H1 (cell line): ENCODE data around the gene CLDN7. TPM values are rescaled to one million over a fixed set of nuclear protein-coding genes. Genes with fewer than 3 reads are reported as not detected.

ENCODE experiments used
- CTCF ChIA-PET: fragments of 300-600 bp; sonication (Branson Sonifier 250); formaldehyde crosslinking; loops from one replicate; lab custom pipeline; 2021; ENCODE audit not compliant: partially characterized antibody; lab: Charles Lee
- POLR2A ChIA-PET: fragments of 300-600 bp; sonication (Branson Sonifier 250); formaldehyde crosslinking; loops from one replicate; lab custom pipeline; 2021; ENCODE audit warnings: inconsistent platforms; ENCODE audit not compliant: partially characterized antibody; lab: Charles Lee
- DNase-seq, 2 experiments: peaks; one replicate each; pipeline versions ENCODE4 v3.0.0 to v3.0.0-alpha.2; 2010 to 2022; ENCODE audit warnings: low spot score in 2 of 2, low read depth in 1 of 2, mixed read lengths in 1 of 2
- FAIRE-seq: peaks from 2 replicates; lab custom pipeline; 2011; peaks lifted over from hg19 to GRCh38; lab: Jason Lieb, UNC
- H2AFZ ChIP-seq: 2 replicates; pipeline ENCODE4 v1.8.1; 2012; ENCODE audit warnings: low read length, inconsistent platforms
- H2AK5ac ChIP-seq: 2 replicates; pipeline ENCODE4 v1.6.1; 2013; ENCODE audit warnings: low read depth, low read length
- H2BK120ac ChIP-seq: replicated peaks from 2 replicates; pipeline ENCODE3; 2013; ENCODE audit warnings: low read depth, low read length, inconsistent platforms
- H2BK12ac ChIP-seq: 2 replicates; pipeline ENCODE4 v1.6.1; 2013; ENCODE audit warnings: low read depth, low read length
- H2BK15ac ChIP-seq: 2 replicates; pipeline ENCODE4 v1.6.1; 2013; ENCODE audit warnings: low read length
- H2BK20ac ChIP-seq: 2 replicates; pipeline ENCODE4 v1.6.1; 2013; ENCODE audit warnings: low read length
- H2BK5ac ChIP-seq: 2 replicates; pipeline ENCODE4 v1.6.1; 2013; ENCODE audit warnings: low read depth, low read length
- H3K14ac ChIP-seq: 2 replicates; pipeline ENCODE4 v1.6.1; 2013; ENCODE audit warnings: inconsistent platforms; ENCODE audit not compliant: insufficient read length
- H3K18ac ChIP-seq: 2 replicates; pipeline ENCODE4 v1.6.1; 2013; ENCODE audit warnings: low read length; ENCODE audit errors: extremely low read depth
- H3K23ac ChIP-seq: 2 replicates; pipeline ENCODE4 v1.6.1; 2013; ENCODE audit warnings: inconsistent platforms; ENCODE audit not compliant: insufficient read length
- H3K23me2 ChIP-seq: 2 replicates; pipeline ENCODE4 v1.6.1; 2013; ENCODE audit warnings: low read depth, low read length
- H3K27ac ChIP-seq: 2 replicates; pipeline ENCODE4 v1.6.1; 2011; ENCODE audit warnings: low read depth, low read length, inconsistent platforms
- H3K27me3 ChIP-seq, 4 experiments: replicated peaks in 1 of 4; 1 replicate in 1 of 4; 2 replicates in 3 of 4; pipeline versions ENCODE4 v1.6.1 to v1.8.1; 2011 to 2013; ENCODE audit warnings: low read length in 3 of 4, mild to moderate bottlenecking in 3 of 4, inconsistent platforms in 2 of 4, mixed read lengths in 2 of 4, moderate library complexity in 1 of 4; ENCODE audit not compliant: control insufficient read depth in 3 of 4, insufficient read depth in 3 of 4; ENCODE audit errors: extremely low read depth in 1 of 4
- H3K36me3 ChIP-seq, 4 experiments: 2 replicates each; pipeline versions ENCODE4 v1.6.1 to v1.8.1; 2011 to 2013; ENCODE audit warnings: mild to moderate bottlenecking in 4 of 4, low read length in 3 of 4, moderate library complexity in 2 of 4, control low read depth in 1 of 4, inconsistent platforms in 1 of 4; ENCODE audit not compliant: insufficient read depth in 4 of 4, control insufficient read depth in 2 of 4
- H3K4ac ChIP-seq: replicated peaks from 2 replicates; pipeline ENCODE3; 2013; ENCODE audit warnings: low read length, low read depth, mixed read lengths, inconsistent platforms; ENCODE audit not compliant: insufficient read length
- H3K4me1 ChIP-seq, 4 experiments: replicated peaks in 1 of 4; 1 replicate in 1 of 4; 2 replicates in 3 of 4; pipeline versions ENCODE4 v1.6.1 to v1.8.1; 2011 to 2013; ENCODE audit warnings: low read length in 3 of 4, inconsistent platforms in 2 of 4, mixed read lengths in 1 of 4; ENCODE audit not compliant: insufficient read depth in 4 of 4, control insufficient read depth in 3 of 4
- H3K4me2 ChIP-seq, 2 experiments: 2 replicates each; pipeline versions ENCODE4 v1.6.1 to v1.8.1; 2011 to 2013; ENCODE audit warnings: low read depth in 2 of 2, low read length in 2 of 2, control low read depth in 1 of 2, inconsistent platforms in 1 of 2, mild to moderate bottlenecking in 1 of 2; ENCODE audit not compliant: insufficient read depth in 1 of 2
- H3K4me3 ChIP-seq, 4 experiments: fragments of 200-600, 300-600 bp in 1 of 4; sonication (generic), shearing (Covaris generic), sonication (Bioruptor Twin) in 1 of 4; 2 replicates each; pipeline versions ENCODE4 v1.5.1 to v1.8.1; 2011 to 2016; ENCODE audit warnings: low read length in 4 of 4, low read depth in 3 of 4, control low read depth in 2 of 4, inconsistent platforms in 2 of 4, mild to moderate bottlenecking in 2 of 4, mixed read lengths in 1 of 4, moderate library complexity in 1 of 4; ENCODE audit not compliant: insufficient read depth in 2 of 4; ENCODE audit errors: extremely low read depth in 1 of 4
- H3K56ac ChIP-seq: replicated peaks from 2 replicates; pipeline ENCODE3; 2013; ENCODE audit warnings: low read depth, mild to moderate bottlenecking, mixed read lengths, low read length, inconsistent platforms; ENCODE audit not compliant: insufficient read length
- H3K79me1 ChIP-seq: 2 replicates; pipeline ENCODE4 v1.6.1; 2013; ENCODE audit warnings: low read depth, low read length, control low read depth
- H3K79me2 ChIP-seq, 2 experiments: 2 replicates each; pipeline versions ENCODE4 v1.6.1 to v1.8.1; 2012 to 2013; ENCODE audit warnings: low read length in 2 of 2, mild to moderate bottlenecking in 2 of 2, inconsistent platforms in 1 of 2; ENCODE audit not compliant: insufficient read depth in 2 of 2, control insufficient read depth in 1 of 2
- H3K9ac ChIP-seq, 4 experiments: replicated peaks in 1 of 4; 1 replicate in 1 of 4; 2 replicates in 3 of 4; pipeline versions ENCODE4 v1.6.1 to v1.8.1; 2011 to 2013; ENCODE audit warnings: low read depth in 3 of 4, low read length in 3 of 4, control low read depth in 2 of 4, mild to moderate bottlenecking in 2 of 4, moderate library complexity in 2 of 4, inconsistent platforms in 1 of 4; ENCODE audit errors: extremely low read depth in 1 of 4
- H3K9me3 ChIP-seq, 2 experiments: 2 replicates each; pipeline versions ENCODE4 v1.6.1 to v1.8.1; 2012 to 2013; ENCODE audit warnings: mild to moderate bottlenecking in 2 of 2, moderate library complexity in 2 of 2, control low read depth in 1 of 2, inconsistent platforms in 1 of 2, low read depth in 1 of 2, low read length in 1 of 2, mixed read lengths in 1 of 2; ENCODE audit not compliant: insufficient read depth in 2 of 2
- H4K20me1 ChIP-seq, 2 experiments: replicated peaks in 1 of 2; 2 replicates each; pipeline versions ENCODE3 to v1.8.1; 2011 to 2013; ENCODE audit warnings: inconsistent platforms in 2 of 2, low read length in 2 of 2, mild to moderate bottlenecking in 1 of 2; ENCODE audit not compliant: insufficient read depth in 2 of 2, control insufficient read depth in 1 of 2
- H4K5ac ChIP-seq: 2 replicates; pipeline ENCODE4 v1.6.1; 2013; ENCODE audit warnings: low read length, low read depth, mixed read lengths, inconsistent platforms; ENCODE audit not compliant: insufficient read length
- H4K8ac ChIP-seq: 2 replicates; pipeline ENCODE4 v1.8.0; 2013; ENCODE audit warnings: mild to moderate bottlenecking, moderate library complexity, low read length, inconsistent platforms; ENCODE audit not compliant: insufficient read depth; ENCODE audit errors: extremely low read depth
- H4K91ac ChIP-seq: replicated peaks from 2 replicates; pipeline ENCODE3; 2013; ENCODE audit warnings: low read length, mixed read lengths, inconsistent platforms; ENCODE audit not compliant: insufficient read length
- EGR1 ChIP-seq: IDR thresholded peaks from 2 replicates; pipeline ENCODE4 v1.6.1; 2011; ENCODE audit warnings: low read depth, low read length, borderline replicate concordance
- KDM4A ChIP-seq: IDR thresholded peaks from one replicate; pipeline ENCODE4 v1.7.1; 2012; ENCODE audit warnings: low read depth, mild to moderate bottlenecking, moderate library complexity, low read length, inconsistent platforms; ENCODE audit not compliant: severe bottlenecking
- WGBS, 2 experiments: shearing (Covaris generic) in 1 of 2; methylation state at CpG; one replicate each; pipeline versions ENCODE4 v1.1.6 to v1.1.7; 2013 to 2015; ENCODE audit warnings: low lambda C conversion rate in 2 of 2, mixed read lengths in 2 of 2, inconsistent platforms in 1 of 2, low coverage in 1 of 2, missing lambda C conversion rate in 1 of 2; ENCODE audit not compliant: insufficient replicate concordance in 2 of 2, insufficient coverage in 1 of 2, insufficient read length in 1 of 2; ENCODE audit errors: extremely low coverage in 1 of 2, missing lambda C conversion rate in 1 of 2; 5-methylcytosine and 5-hydroxymethylcytosine counted together
- polyA plus RNA-seq, 7 experiments: library from polyadenylated mRNA; depleted of rRNA in 3 of 7; stranded (reverse) in 5 of 7; unstranded in 2 of 7; fragments of >200 nt in 5 of 7; fragments of 200-250 nt in 2 of 7; gene quantifications; 1 replicate in 5 of 7; 2 replicates in 1 of 7; 4 replicates in 1 of 7; pipeline versions ENCODE4 v1.2.1 to v1.2.3, GENCODE V29; 2011 to 2013; ENCODE audit warnings: missing spikeins in 2 of 7, mixed read lengths in 2 of 7
- total RNA-seq: library from RNA; stranded (reverse); fragmentation: NEBNext Ultra II Directional; extraction: Animal tissue kit (Norgen Biotek cat#: 25700); gene quantifications from 2 replicates; pipeline ENCODE4 v1.2.1, GENCODE V29; 2021

The CLDN7 gene
- total and polyA plus RNA-seq, 2 of the 8 experiments (the other 6 are each of a cell fraction or from before 2014, with no cell fraction given), result 118 to 119 TPM

- H2BK20ac ChIP-seq, result no peak overlapping the region
- peak overlapping the region; percentile 45; the same call in 1 of the 2 replicates for H2BK12ac ChIP-seq
- no peak overlapping the region for H4K8ac ChIP-seq
- peaks cover 0 to 7% of the 10 kb centered on the region in 2 experiments for H4K20me1 ChIP-seq
- H3K4ac ChIP-seq, result no peak overlapping the region
- no peak overlapping the region for H4K91ac ChIP-seq
- DNase-seq, result no peak
- no peaks in the 10 kb centered on the region for H3K79me2 ChIP-seq
- H3K27ac ChIP-seq, result no peak overlapping the region
- H3K23ac ChIP-seq, result no peak overlapping the region
- POLR2A ChIA-PET, result interaction anchor here (1.5 to 7.7 kb wide), 8 partner anchors 12 to 65 kb away, joined by 3 to 94 read pairs (median 22); partner anchors contain the start of genes CLDN7, CTDNEP1 and GPS2
- no peak overlapping the region for H2BK5ac ChIP-seq
- H2BK15ac ChIP-seq, result peak overlapping the region; percentile 46; the same call in 1 of the 2 replicates
- no peak overlapping the region for H3K14ac ChIP-seq
- no peak for FAIRE-seq
- H3K56ac ChIP-seq, result no peak overlapping the region
- TF ChIP-seq EGR1 (no peak), KDM4A (no peak)
- TF ChIP-seq, all 59 proteins: peak for 0
- no peak overlapping the region for H3K4me3 ChIP-seq
- 0 out of 2 replicates have a peak overlapping the region, but pooled peaks have one; percentile 3 for H2AK5ac ChIP-seq
- no peak overlapping the region for H4K5ac ChIP-seq
- peaks cover 11% of the 10 kb centered on the region for H3K23me2 ChIP-seq
- H2BK120ac ChIP-seq, result no peak overlapping the region
- peaks cover 0 to 20% (median 8%) of the 10 kb centered on the region in 4 experiments; a peak in 5 of 7 replicates for H3K4me1 ChIP-seq
- CTCF ChIA-PET, result interaction anchor here (0.6 to 4.8 kb wide), 7 partner anchors 14 to 45 kb away, joined by 3 to 42 read pairs (median 4); partner anchors contain the start of gene CLDN7
- WGBS, 2 experiments, result 92% methylated on average over 8 of the region's 8 CpGs; no CpG with 5 or more reads in 1 of the 2 experiments
- no peak overlapping the region for H3K18ac ChIP-seq
- H3K9me3 ChIP-seq, result no peaks in the 10 kb centered on the region
- no peak overlapping the region for H3K9ac ChIP-seq
- H2AFZ ChIP-seq, result no peak overlapping the region
- peaks cover 0 to 13% (median 7%) of the 10 kb centered on the region in 4 experiments; a peak in 6 of 7 replicates for H3K27me3 ChIP-seq
- peak overlapping the region in 1 of 2 experiments; percentile 45; a peak in 1 of 4 replicates for H3K4me2 ChIP-seq
- H3K36me3 ChIP-seq, result peaks cover 0 to under 1% (median 0%) of the 10 kb centered on the region in 4 experiments; a peak in 2 of 8 replicates
- no peaks in the 10 kb centered on the region for H3K79me1 ChIP-seq
Measured at GRCh38 chr17:7279448-7279847, 17.2 kb upstream of the CLDN7 start.
